HepG2 (cell line): ENCODE results near the gene SPHK2. TPM values are rescaled to one million over a fixed set of nuclear protein-coding genes. Genes with fewer than 3 reads are reported as not detected.
A peak's percentile ranks its signal among the peaks of the same experiment; 100 is the strongest.

Experiments used
- ATAC-seq: fragments of 200-7000 bp; cut with Tn5 transposase; 3 replicates; pipeline ENCODE4 v1.9.1; 2020; ENCODE audit warnings: mild to moderate bottlenecking, moderate library complexity
- BruUV-seq: library from RNA; stranded (reverse); fragments of 400-500 nt; replicated peaks from 2 replicates; lab custom pipeline; 2021; lab: Mats Ljungman, UMichigan
- CTCF ChIA-PET: fragments of 300-600 bp; formaldehyde crosslinking; extraction: SDS; loops from one replicate; lab custom pipeline; 2021; ENCODE audit warnings: low total read pairs, inconsistent platforms, low intra/inter-chr PET ratio; lab: Yijun Ruan, JAX
- POLR2A ChIA-PET: fragments of 350-600 bp; sonication (Branson Sonifier 250); formaldehyde crosslinking; loops from one replicate; lab custom pipeline; 2020; ENCODE audit warnings: antibody characterized with exemption, inconsistent platforms; lab: Yijun Ruan, JAX
- DNase-seq: peaks from one replicate; pipeline ENCODE4 v3.0.0-alpha.2; 2015; ENCODE audit warnings: low spot score
- FAIRE-seq: peaks from 3 replicates; lab custom pipeline; 2011; peaks lifted over from hg19 to GRCh38; lab: Jason Lieb, UNC
- H2AFZ ChIP-seq: one replicate; pipeline ENCODE4 v1.6.1; 2011; ENCODE audit warnings: low read length, inconsistent platforms
- H3K27ac ChIP-seq: fragments of 300-600 bp; 3 replicates; pipeline ENCODE4 v1.8.0; 2011; ENCODE audit warnings: mixed run types, mild to moderate bottlenecking, mixed read lengths, low read length, inconsistent platforms; ENCODE audit not compliant: insufficient read depth; ENCODE audit errors: extremely low read length
- H3K27me3 ChIP-seq, 2 experiments: fragments of 200-600 bp in 1 of 2; 2 replicates in 1 of 2; 3 replicates in 1 of 2; pipeline versions ENCODE4 v1.6.0 to v1.8.0; 2011; ENCODE audit warnings: low read length in 2 of 2, mild to moderate bottlenecking in 2 of 2, moderate library complexity in 2 of 2, inconsistent platforms in 1 of 2; ENCODE audit not compliant: insufficient read depth in 2 of 2, control insufficient read depth in 1 of 2
- H3K36me3 ChIP-seq, 2 experiments: fragments of 200-600 bp in 1 of 2; replicated peaks in 1 of 2; 2 replicates in 1 of 2; 3 replicates in 1 of 2; pipeline versions ENCODE4 v1.5.1 to v1.8.0; 2011; ENCODE audit warnings: low read length in 2 of 2, inconsistent platforms in 1 of 2; ENCODE audit not compliant: insufficient read depth in 2 of 2, control insufficient read depth in 1 of 2
- H3K4me1 ChIP-seq: 2 replicates; pipeline ENCODE4 v1.5.1; 2012; ENCODE audit warnings: low read length, inconsistent platforms; ENCODE audit not compliant: insufficient read depth
- H3K4me2 ChIP-seq: 2 replicates; pipeline ENCODE4 v1.6.0; 2011; ENCODE audit warnings: low read depth, low read length, inconsistent platforms
- H3K4me3 ChIP-seq, 3 experiments: fragments of 200-600 bp in 1 of 3; sonication (generic), shearing (Covaris generic) in 1 of 3; replicated peaks in 1 of 3; 2 replicates each; pipeline ENCODE4 v1.5.1; 2011 to 2016; ENCODE audit warnings: low read length in 3 of 3, inconsistent platforms in 2 of 3, low read depth in 2 of 3, mild to moderate bottlenecking in 2 of 3, control low read depth in 1 of 3, mixed read lengths in 1 of 3; ENCODE audit not compliant: insufficient read depth in 1 of 3
- H3K79me2 ChIP-seq: one replicate; pipeline ENCODE4 v1.6.1; 2011; ENCODE audit warnings: low read length, inconsistent platforms; ENCODE audit not compliant: insufficient read depth
- H3K9ac ChIP-seq: 2 replicates; pipeline ENCODE4 v1.6.0; 2011; ENCODE audit warnings: mild to moderate bottlenecking, low read depth, low read length, inconsistent platforms; ENCODE audit not compliant: insufficient read depth
- H3K9me3 ChIP-seq: 2 replicates; pipeline ENCODE4 v1.5.1; 2012; ENCODE audit warnings: mild to moderate bottlenecking, low read length
- H4K20me1 ChIP-seq: 2 replicates; pipeline ENCODE4 v1.6.0; 2011; ENCODE audit warnings: inconsistent platforms, mild to moderate bottlenecking, low read length, moderate library complexity; ENCODE audit not compliant: insufficient read depth
- AFF4 ChIP-seq: sonication (generic); formaldehyde crosslinking; IDR thresholded peaks from 2 replicates; pipeline ENCODE4 v1.4.0; 2020; ENCODE audit warnings: missing genetic modification reagents
- MAFG ChIP-seq: sonication (generic); formaldehyde crosslinking; IDR thresholded peaks from 2 replicates; pipeline ENCODE4 v1.5.1; 2020; ENCODE audit warnings: mild to moderate bottlenecking, missing genetic modification reagents
- MATR3 ChIP-seq: sonication (generic); formaldehyde crosslinking; IDR thresholded peaks from 2 replicates; pipeline ENCODE4 v1.4.0; 2020; ENCODE audit warnings: missing genetic modification reagents
- PBX3 ChIP-seq: sonication (generic); formaldehyde crosslinking; IDR thresholded peaks from 2 replicates; pipeline ENCODE4 v1.8.1; 2023; ENCODE audit warnings: missing genetic modification reagents, inconsistent platforms, borderline replicate concordance
- RFXAP ChIP-seq: sonication (generic); formaldehyde crosslinking; IDR thresholded peaks from 2 replicates; pipeline ENCODE4 v1.4.0; 2020; ENCODE audit warnings: missing genetic modification reagents, borderline replicate concordance
- TFAP4 ChIP-seq: sonication (generic); IDR thresholded peaks from 2 replicates; pipeline ENCODE4 v1.6.1; 2016; ENCODE audit warnings: low read depth, borderline replicate concordance
- ZNF629 ChIP-seq: sonication (generic); formaldehyde crosslinking; conservative IDR thresholded peaks from 2 replicates; pipeline ENCODE4 v1.5.0; 2020; ENCODE audit warnings: missing genetic modification reagents
- WGBS: methylation state at CpG from one replicate; pipeline ENCODE4 v1.1.6; 2017; ENCODE audit warnings: low lambda C conversion rate; 5-methylcytosine and 5-hydroxymethylcytosine counted together
- in situ Hi-C: cut with HindIII; loops from 2 replicates; pipeline ENCODE4 v1.10.0; 2017; ENCODE audit warnings: low pct_unique_long_range_greater_than_20kb; ENCODE audit not compliant: extremely low pct_ligation_motif_present
- intact Hi-C: fragments of 100-400 bp; cut with micrococcal nuclease; formaldehyde crosslinking; loops from one replicate; pipeline ENCODE4 v1.10.0; 2022; ENCODE audit not compliant: unreplicated experiment
- polyA plus RNA-seq, 8 experiments: library from polyadenylated mRNA; depleted of rRNA in 3 of 8; stranded (reverse) in 7 of 8; unstranded in 1 of 8; fragments of >200 nt; fragmentation: Illumina TruSeq in 4 of 8; extraction: Trizol in 4 of 8; gene quantifications; 2 replicates each; pipeline versions ENCODE4 v1.2.1 to v1.2.3, GENCODE V29; 2011 to 2016; ENCODE audit warnings: low read depth in 4 of 8, missing spikeins in 1 of 8, mixed read lengths in 1 of 8; ENCODE audit not compliant: insufficient read depth in 1 of 8
- total RNA-seq, 5 experiments: library from RNA; depleted of rRNA; stranded (reverse); fragments of >200 nt; fragmentation: Illumina TruSeq; extraction: Trizol; gene quantifications; 2 replicates each; pipeline ENCODE4 v1.2.3, GENCODE V29; 2016; ENCODE audit warnings: low read depth in 1 of 5

The SPHK2 gene
- total and polyA plus RNA-seq, 2 of the 13 experiments (the other 11 are each of a cell fraction or from before 2014, with no cell fraction given) = 2.9 to 14.4 TPM

- DNase-seq (no peak), FAIRE-seq (no peak), ATAC-seq (no peak)
- Histone ChIP-seq H3K4me3 (no peak overlapping the region), H4K20me1 (no peaks in the 10 kb centered on the region), H3K36me3 (no peaks in the 10 kb centered on the region), H2AFZ (no peak overlapping the region), H3K27ac (no peak overlapping the region), H3K9ac (no peak overlapping the region), H3K9me3 (no peaks in the 10 kb centered on the region), H3K27me3 (no peaks in the 10 kb centered on the region; a peak in 1 of 5 replicates), H3K79me2 (no peaks in the 10 kb centered on the region), H3K4me2 (no peak overlapping the region), H3K4me1 (peaks cover 21% of the 10 kb centered on the region)
- ChIA-PET CTCF (interaction anchor here (1.4 to 2.1 kb wide), 2 partner anchors 21 to 120 kb away, joined by 3 to 10 read pairs; no protein-coding TSS in a partner anchor), POLR2A (interaction anchor here (1.2 to 1.8 kb wide), 4 partner anchors 9 to 24 kb away, joined by 3 to 28 read pairs (median 4); partner anchors contain the start of genes RPL18 and SPHK2)
- BruUV-seq = no TSS peak
- no peak for TF ChIP-seq PBX3 (CRISPR knock-in tag)
- TF ChIP-seq RFXAP (CRISPR knock-in tag) = no peak
- TF ChIP-seq AFF4 (CRISPR knock-in tag) = no peak
- no peak for TF ChIP-seq MATR3
- no peak for TF ChIP-seq TFAP4
- TF ChIP-seq MAFG (CRISPR knock-in tag) = no peak
- TF ChIP-seq ZNF629 (CRISPR knock-in tag) = peak; percentile 31; the same call in 1 of the 2 replicates
- in situ Hi-C loops (no loop called here), intact Hi-C loops (no loop called here)
- WGBS = 58% methylated on average over 13 of the region's 20 CpGs
These were observed 9.7 kb upstream of the SPHK2 start for GRCh38 chr19:48609571-48610108.
